Glutamatergic neuron (in vitro differentiated cells): ENCODE data around the gene ERLIN1. TPM values are rescaled to one million over a fixed set of nuclear protein-coding genes. Genes with fewer than 3 reads are reported as not detected.

Source experiments
- DNase-seq: peaks from one replicate; pipeline ENCODE4 v3.0.0; 2022
- H3K27ac Mint-ChIP-seq: one replicate; pipeline ENCODE4 v1.8.0; 2020; ENCODE audit warnings: mild to moderate bottlenecking, mixed read lengths, inconsistent platforms; ENCODE audit not compliant: unreplicated experiment
- H3K27me3 Mint-ChIP-seq: one replicate; pipeline ENCODE4 v1.8.0; 2020; ENCODE audit warnings: mild to moderate bottlenecking, moderate library complexity, mixed read lengths, inconsistent platforms; ENCODE audit not compliant: unreplicated experiment
- H3K36me3 Mint-ChIP-seq: one replicate; pipeline ENCODE4 v1.8.0; 2020; ENCODE audit warnings: mild to moderate bottlenecking, mixed read lengths, inconsistent platforms; ENCODE audit not compliant: unreplicated experiment
- H3K4me1 Mint-ChIP-seq: one replicate; pipeline ENCODE4 v1.8.0; 2020; ENCODE audit warnings: mild to moderate bottlenecking, low read depth, mixed read lengths, inconsistent platforms; ENCODE audit not compliant: unreplicated experiment
- H3K4me3 Mint-ChIP-seq: one replicate; pipeline ENCODE4 v1.8.0; 2020; ENCODE audit warnings: mild to moderate bottlenecking, mixed read lengths, inconsistent platforms; ENCODE audit not compliant: unreplicated experiment
- H3K9me3 Mint-ChIP-seq: one replicate; pipeline ENCODE4 v1.8.0; 2020; ENCODE audit warnings: mild to moderate bottlenecking, moderate library complexity, mixed read lengths, inconsistent platforms; ENCODE audit not compliant: unreplicated experiment
- total RNA-seq: library from RNA; stranded (reverse); fragmentation: NEBNext Ultra II Directional; extraction: Animal tissue kit (Norgen Biotek cat#: 25700); gene quantifications from one replicate; pipeline ENCODE4 v1.2.1, GENCODE V29; 2021; ENCODE audit not compliant: unreplicated experiment
- TF ChIP-seq, protein P1 (sequence below): fragments of 200-600 bp; sonication (generic); IDR thresholded peaks from one replicate; pipeline ENCODE4 v1.5.0; 2021; ENCODE audit not compliant: partially characterized antibody, unreplicated experiment

Gene ERLIN1
- total RNA-seq, 1 donor from 2014 or later = 7.6 TPM

DNA sequence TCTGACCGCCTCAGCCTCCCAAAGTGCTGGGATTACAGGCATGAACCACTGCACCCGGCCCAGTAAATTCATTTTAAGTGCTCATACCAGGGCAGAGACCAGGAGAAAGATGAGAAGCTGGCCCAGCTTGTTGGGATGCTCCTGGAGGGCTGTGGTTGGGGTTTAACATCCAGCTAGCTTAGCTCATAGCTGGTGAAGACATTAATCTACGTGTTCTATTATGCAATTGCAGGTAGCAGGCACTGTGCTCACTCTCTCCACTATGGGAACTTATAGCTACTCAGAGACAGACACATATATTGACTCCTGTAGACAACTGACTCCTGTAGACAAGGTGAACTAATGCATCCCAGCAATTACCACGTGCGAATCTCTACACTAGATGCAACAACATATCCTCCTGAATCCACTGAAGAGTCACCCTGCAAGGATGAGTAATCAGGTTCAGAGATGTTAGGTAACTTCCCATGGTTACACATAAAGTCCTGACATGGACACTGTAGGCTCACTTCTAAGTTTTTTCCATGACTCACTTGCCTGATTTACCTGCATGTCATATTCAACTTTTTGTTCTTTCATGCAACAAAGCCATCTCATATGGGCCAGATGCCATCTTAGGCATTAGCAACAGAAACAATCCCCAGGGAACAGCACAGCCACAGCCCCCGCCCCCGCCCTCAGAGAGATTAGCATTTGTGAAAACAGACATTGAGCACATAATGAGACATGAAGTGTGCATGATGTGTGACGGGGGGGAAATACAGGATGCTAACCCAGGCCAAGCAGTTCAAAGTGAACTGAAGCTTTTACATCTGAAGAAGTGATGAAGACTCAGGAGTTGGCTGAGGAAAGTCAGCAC lies 37.2 kb downstream of the ERLIN1 start:
- TF ChIP-seq, protein P1, sequence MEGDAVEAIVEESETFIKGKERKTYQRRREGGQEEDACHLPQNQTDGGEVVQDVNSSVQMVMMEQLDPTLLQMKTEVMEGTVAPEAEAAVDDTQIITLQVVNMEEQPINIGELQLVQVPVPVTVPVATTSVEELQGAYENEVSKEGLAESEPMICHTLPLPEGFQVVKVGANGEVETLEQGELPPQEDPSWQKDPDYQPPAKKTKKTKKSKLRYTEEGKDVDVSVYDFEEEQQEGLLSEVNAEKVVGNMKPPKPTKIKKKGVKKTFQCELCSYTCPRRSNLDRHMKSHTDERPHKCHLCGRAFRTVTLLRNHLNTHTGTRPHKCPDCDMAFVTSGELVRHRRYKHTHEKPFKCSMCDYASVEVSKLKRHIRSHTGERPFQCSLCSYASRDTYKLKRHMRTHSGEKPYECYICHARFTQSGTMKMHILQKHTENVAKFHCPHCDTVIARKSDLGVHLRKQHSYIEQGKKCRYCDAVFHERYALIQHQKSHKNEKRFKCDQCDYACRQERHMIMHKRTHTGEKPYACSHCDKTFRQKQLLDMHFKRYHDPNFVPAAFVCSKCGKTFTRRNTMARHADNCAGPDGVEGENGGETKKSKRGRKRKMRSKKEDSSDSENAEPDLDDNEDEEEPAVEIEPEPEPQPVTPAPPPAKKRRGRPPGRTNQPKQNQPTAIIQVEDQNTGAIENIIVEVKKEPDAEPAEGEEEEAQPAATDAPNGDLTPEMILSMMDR = no peak
- Mint-ChIP-seq H3K9me3 (no peaks in the 10 kb centered on the region), H3K27me3 (no peaks in the 10 kb centered on the region), H3K36me3 (no peaks in the 10 kb centered on the region), H3K27ac (peak overlapping the region; percentile 81), H3K4me3 (peak overlapping the region; percentile 75), H3K4me1 (peaks cover 15% of the 10 kb centered on the region)
- no peak for DNase-seq

DNA sequence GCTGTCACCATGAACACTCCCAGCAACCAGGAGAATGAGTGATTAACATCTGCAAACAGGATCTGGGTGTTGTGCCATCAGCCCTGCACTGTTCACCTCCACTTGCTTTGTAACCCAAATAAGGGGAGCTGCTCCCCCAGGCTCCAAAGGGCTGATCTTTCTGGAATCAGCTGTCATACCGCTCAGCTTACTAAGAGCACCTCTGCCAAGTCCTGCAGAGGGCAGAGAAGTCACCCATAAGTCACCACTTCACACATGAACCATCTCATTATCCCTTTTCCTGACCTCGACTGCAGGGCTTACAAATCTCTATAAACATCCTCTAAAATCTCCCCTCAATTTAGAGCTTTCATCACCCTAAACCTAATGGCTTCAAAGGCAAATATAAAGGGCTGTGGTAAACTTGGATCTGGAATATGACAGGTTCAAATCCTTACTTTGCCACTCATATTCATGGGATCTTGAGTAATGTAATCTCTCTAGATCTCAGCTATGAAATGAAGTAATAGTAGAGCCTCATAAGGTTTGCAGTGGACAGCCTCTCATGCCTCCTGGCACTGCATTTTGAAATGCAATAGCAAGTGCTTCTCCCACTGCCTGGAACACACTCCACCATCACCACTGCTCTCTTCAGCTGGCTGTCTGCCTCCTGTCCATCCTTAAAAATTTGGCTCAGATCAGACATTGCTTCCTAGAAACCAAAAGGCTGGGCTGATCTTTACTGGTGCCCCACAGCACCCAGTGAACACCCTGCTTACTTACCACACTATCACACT lies 38.8 kb downstream of the ERLIN1 start:
- Mint-ChIP-seq H3K27me3 (no peaks in the 10 kb centered on the region), H3K27ac (no peak overlapping the region), H3K36me3 (no peaks in the 10 kb centered on the region), H3K4me1 (peaks cover 15% of the 10 kb centered on the region), H3K9me3 (no peaks in the 10 kb centered on the region), H3K4me3 (no peak overlapping the region)
- TF ChIP-seq, protein P1 = no peak
- no peak for DNase-seq

DNA sequence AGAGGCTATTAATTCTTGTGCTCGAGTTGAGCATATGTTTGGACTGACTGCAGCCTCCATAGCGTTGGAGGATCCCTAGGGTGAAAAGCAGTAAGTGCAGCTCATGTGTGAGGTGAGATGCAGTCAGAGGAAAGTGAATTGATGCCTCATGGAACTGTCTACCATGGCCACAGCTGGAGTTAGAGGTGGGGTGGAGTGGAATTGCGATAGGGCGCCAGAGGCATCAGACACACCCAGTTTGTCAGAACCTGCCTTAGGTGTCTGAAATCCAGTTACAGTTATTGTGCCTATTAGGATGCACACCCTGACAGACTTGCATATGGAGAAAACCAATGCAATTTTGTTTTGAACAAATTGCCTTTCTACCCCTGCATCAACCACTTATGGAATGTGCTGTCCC lies 39.4 kb downstream of the ERLIN1 start:
- H3K4me1 Mint-ChIP-seq = peaks cover 15% of the 10 kb centered on the region
- TF ChIP-seq, protein P1 = no peak
- no peak for DNase-seq
- H3K9me3 Mint-ChIP-seq = no peaks in the 10 kb centered on the region
- H3K36me3 Mint-ChIP-seq = no peaks in the 10 kb centered on the region
- no peak overlapping the region for H3K27ac Mint-ChIP-seq
- H3K27me3 Mint-ChIP-seq = no peaks in the 10 kb centered on the region
- H3K4me3 Mint-ChIP-seq = no peak overlapping the region

DNA sequence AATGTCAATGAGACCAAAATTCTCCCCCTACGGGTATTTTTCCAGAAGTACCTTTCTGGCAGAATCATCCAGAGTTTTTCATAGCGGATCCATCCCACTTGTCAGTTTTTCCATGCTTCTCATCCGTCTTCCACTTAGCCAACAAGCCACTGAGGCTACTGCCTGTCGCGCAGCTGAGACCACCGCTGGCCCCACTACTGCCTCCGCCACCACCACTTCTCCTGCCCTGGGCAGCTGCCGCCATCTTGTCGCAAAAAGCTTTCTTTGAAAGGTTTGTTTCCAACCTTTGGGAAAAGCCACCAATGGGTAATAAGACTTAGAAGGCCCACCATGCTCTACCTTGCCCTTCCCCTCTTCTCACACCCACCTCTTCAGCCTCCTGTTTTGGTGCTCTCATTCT lies 42.1 kb downstream of the ERLIN1 start:
- Mint-ChIP-seq H3K36me3 (no peaks in the 10 kb centered on the region), H3K9me3 (no peaks in the 10 kb centered on the region), H3K4me3 (no peak overlapping the region), H3K27ac (no peak overlapping the region), H3K27me3 (no peaks in the 10 kb centered on the region), H3K4me1 (peaks cover 6% of the 10 kb centered on the region)
- TF ChIP-seq, protein P1 = no peak
- no peak for DNase-seq
